Measurements from ENCODE around the gene ARAF. TPM values are rescaled to one million over a fixed set of nuclear protein-coding genes. Genes with fewer than 3 reads are reported as not detected.

Gene ARAF
- polyA plus RNA-seq, 1 experiment = 27.3 TPM

GRCh38 chrX:47585273-47585672 lies 24.3 kb downstream of the ARAF start:
- CTCF ChIA-PET = no interaction called here
- no peak for TF ChIP-seq CTCF (IDR thresholded peaks at IDR 0.05; ENCODE audit: low read depth, low read length)
- Histone ChIP-seq H3K4me3 (ENCODE audit: low read depth, low read length) (peak overlapping the region; percentile 79), H3K27me3 (ENCODE audit: control insufficient read depth, insufficient read depth, low read length) (no peaks in the 10 kb centered on the region), H3K27ac (ENCODE audit: low read depth, low read length) (no peak overlapping the region), H3K9me3 (ENCODE audit: control insufficient read depth, insufficient read depth, low read length) (no peaks in the 10 kb centered on the region)
- DNase-seq (ENCODE audit: low read depth, low spot score) = no peak
- POLR2A ChIA-PET = interaction anchor here (0.6 kb wide), 1 partner anchor 250 kb away, joined by 3 read pairs; no protein-coding TSS in a partner anchor

- H3K9me3 ChIP-seq (ENCODE audit: control insufficient read depth, insufficient read depth, low read length) = no peaks in the 10 kb centered on the region
- POLR2A ChIA-PET = no interaction called here
- TF ChIP-seq CTCF (IDR thresholded peaks at IDR 0.05; ENCODE audit: low read depth, low read length) = no peak
- H3K4me3 ChIP-seq (ENCODE audit: low read depth, low read length) = no peak overlapping the region
- CTCF ChIA-PET = no interaction called here
- no peak for DNase-seq (ENCODE audit: low read depth, low spot score)
- peak overlapping the region; percentile 21 for H3K27ac ChIP-seq (ENCODE audit: low read depth, low read length)
- H3K27me3 ChIP-seq (ENCODE audit: control insufficient read depth, insufficient read depth, low read length) = no peaks in the 10 kb centered on the region
Observed at GRCh38 chrX:47586043-47586787, 25.2 kb downstream of the ARAF start.

GRCh38 chrX:47587091-47587891 lies 26.3 kb downstream of the ARAF start:
- Histone ChIP-seq H3K27me3 (ENCODE audit: control insufficient read depth, insufficient read depth, low read length) (no peaks in the 10 kb centered on the region), H3K27ac (ENCODE audit: low read depth, low read length) (no peak overlapping the region), H3K9me3 (ENCODE audit: control insufficient read depth, insufficient read depth, low read length) (no peaks in the 10 kb centered on the region), H3K4me3 (ENCODE audit: low read depth, low read length) (no peak overlapping the region)
- no peak for DNase-seq (ENCODE audit: low read depth, low spot score)
- TF ChIP-seq CTCF (IDR thresholded peaks at IDR 0.05; ENCODE audit: low read depth, low read length) = no peak
- CTCF ChIA-PET = no interaction called here
- POLR2A ChIA-PET = no interaction called here

- Histone ChIP-seq H3K4me3 (ENCODE audit: low read depth, low read length) (no peak overlapping the region), H3K9me3 (ENCODE audit: control insufficient read depth, insufficient read depth, low read length) (no peaks in the 10 kb centered on the region), H3K27ac (ENCODE audit: low read depth, low read length) (no peak overlapping the region), H3K27me3 (ENCODE audit: control insufficient read depth, insufficient read depth, low read length) (no peaks in the 10 kb centered on the region)
- ChIA-PET POLR2A (no interaction called here), CTCF (interaction anchor here (0.5 kb wide), 1 partner anchor 26 kb away, joined by 4 read pairs; no protein-coding TSS in a partner anchor)
- DNase-seq (ENCODE audit: low read depth, low spot score) = no peak
- no peak for TF ChIP-seq CTCF (IDR thresholded peaks at IDR 0.05; ENCODE audit: low read depth, low read length)
Observed at GRCh38 chrX:47587906-47588735, 27.1 kb downstream of the ARAF start.

Measured in AG04450 (cell line).